Measurements from ENCODE around the gene ARMH4.
"Not testable (repeated sequence)": the region's sequence is repeated elsewhere in the genome, so short reads cannot be mapped to it uniquely, and the experiment has no call there.

The ARMH4 gene

DNA sequence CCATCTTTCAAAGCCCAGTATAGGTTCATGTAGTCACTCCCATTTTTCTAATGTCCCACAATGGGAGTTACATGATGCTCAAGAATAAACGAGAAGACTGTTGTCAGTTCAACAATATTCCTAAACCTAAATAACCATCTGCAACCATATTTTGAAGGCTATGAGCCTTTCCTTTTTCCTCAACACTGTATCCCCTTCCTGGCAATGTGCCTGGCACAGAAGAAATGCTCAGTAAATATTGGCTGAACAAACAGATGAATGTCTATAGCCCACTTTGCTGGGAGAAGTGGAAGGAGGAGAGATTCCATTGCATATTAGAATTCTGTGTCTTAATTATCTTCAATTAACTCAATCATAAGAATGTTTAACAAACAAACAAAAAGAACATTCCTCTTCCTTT, 6.1 kb downstream of the ARMH4 start:
- DNase-seq, result no peak

- DNase-seq, result no peak
Observed at GRCh38 chr14:58143106-58143505, 8.9 kb downstream of the ARMH4 start.

- no peak for DNase-seq
Observed at GRCh38 chr14:58141893-58142292, 10.1 kb downstream of the ARMH4 start.

GRCh38 chr14:58138714-58139482, 13.1 kb downstream of the ARMH4 start:
- no peak for DNase-seq

- DNase-seq, result peak; percentile 3
Observed at GRCh38 chr14:58138031-58138713, 13.8 kb downstream of the ARMH4 start.

DNA sequence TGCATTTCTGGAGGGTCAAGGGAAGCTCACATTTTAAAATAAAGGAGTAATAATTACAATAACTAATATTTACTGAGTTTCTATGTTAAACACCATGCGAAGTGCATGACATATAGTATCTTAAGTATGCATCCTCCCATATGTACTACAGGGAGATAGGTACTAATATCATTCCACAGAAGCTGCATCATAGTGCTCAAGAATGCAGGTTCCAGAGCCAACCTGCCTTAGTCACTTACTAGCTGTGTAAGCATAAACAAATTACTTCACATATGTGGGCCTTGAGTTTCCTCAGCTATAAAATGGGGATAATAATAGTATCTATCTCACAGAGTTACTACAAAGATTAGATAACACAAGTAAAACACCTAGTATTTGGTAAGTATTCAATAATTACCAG, 18.3 kb downstream of the ARMH4 start:
- DNase-seq, result no peak

- DNase-seq, result no peak
Observed at GRCh38 chr14:58131386-58131785, 20.6 kb downstream of the ARMH4 start.

- no peak for DNase-seq
Observed at GRCh38 chr14:58130116-58130782, 21.8 kb downstream of the ARMH4 start.

DNA sequence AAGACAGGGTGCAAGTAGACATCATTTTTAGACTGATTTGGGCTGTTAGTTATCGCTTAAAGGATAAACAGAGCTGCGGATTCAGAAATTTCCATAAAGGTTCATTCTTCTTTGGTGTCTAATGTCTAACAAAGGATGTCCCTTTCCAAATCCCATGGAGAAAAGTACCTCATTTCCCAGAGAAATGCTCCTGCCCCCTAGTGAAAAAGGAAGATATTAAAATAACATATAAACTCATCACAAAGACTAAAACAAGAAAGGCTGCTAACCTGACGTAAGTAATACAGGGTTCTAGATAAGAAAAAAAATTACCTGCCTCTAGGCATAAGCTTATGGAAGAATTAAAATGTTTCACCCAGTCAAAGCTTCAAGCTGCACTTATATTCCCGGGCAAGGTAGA, 22.8 kb downstream of the ARMH4 start:
- no peak for DNase-seq

GRCh38 chr14:58128416-58128815, 23.6 kb downstream of the ARMH4 start:
- no peak for DNase-seq

DNA sequence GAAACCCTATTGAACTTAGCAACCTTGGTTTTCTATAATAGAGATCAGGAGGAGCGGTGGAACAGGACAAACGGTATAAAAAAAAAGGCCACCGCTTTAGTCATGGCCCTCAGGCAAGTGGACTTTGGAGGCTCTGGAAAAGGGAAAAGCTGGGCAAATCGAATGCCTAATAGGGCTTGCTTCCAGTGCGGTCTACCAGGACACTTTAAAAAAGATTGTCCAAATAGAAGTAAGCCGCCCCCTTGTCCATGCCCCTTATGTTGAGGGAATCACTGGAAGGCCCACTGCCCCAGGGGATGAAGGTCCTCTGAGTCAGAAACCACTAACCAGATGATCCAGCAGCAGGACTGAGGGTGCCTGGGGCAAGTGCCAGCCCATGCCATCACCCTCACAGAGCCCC, 29.5 kb downstream of the ARMH4 start:
- not testable (repeated sequence) for DNase-seq

DNA sequence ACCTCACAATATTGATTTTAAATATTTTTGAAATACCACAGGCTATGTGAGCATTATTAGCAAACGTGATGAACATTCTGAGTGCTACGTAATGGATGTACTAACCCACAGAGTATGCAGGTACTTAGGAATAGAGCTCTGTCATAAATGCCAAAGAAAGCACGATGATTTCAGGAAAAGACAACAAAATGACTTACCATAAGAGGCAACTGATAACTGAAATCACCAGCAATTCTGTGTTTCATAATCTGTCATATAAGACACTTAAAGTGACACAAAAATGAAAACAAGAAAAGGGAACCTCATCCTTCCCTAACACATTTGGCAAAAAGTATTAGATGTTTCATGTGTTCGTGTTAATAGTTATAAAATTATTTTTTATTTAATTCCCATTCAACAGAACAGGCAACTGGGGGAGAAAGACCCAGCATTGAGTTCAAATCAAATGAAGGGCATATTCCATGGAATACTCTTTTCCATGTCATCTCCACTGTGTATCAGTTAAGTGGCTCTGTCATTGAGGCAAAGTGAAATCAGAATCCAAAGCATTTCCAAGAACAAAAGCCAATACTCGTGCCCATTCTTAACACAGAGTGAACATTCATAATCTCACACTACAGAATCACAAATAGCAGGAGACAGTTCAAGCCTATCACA, 30.4 kb downstream of the ARMH4 start:
- no peak for DNase-seq

DNA sequence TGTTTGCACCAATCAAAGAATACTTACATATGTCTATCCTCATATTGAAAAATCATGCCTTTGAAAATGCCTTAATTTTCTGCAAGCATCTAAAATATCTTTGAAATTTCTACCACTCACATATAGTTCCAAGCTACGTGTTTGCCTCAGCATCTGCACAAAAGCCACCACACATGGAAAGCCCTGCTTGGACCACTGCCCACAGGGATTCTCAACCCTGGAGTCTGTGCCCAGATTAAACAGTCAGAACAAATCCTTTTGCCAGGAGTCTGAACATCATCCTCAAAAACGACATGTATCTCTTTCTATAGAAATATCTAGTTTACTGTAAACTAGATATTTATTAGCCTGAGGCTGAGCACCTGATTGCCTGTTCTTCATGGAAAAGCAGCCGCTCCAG, 32.6 kb downstream of the ARMH4 start:
- no peak for DNase-seq

DNA sequence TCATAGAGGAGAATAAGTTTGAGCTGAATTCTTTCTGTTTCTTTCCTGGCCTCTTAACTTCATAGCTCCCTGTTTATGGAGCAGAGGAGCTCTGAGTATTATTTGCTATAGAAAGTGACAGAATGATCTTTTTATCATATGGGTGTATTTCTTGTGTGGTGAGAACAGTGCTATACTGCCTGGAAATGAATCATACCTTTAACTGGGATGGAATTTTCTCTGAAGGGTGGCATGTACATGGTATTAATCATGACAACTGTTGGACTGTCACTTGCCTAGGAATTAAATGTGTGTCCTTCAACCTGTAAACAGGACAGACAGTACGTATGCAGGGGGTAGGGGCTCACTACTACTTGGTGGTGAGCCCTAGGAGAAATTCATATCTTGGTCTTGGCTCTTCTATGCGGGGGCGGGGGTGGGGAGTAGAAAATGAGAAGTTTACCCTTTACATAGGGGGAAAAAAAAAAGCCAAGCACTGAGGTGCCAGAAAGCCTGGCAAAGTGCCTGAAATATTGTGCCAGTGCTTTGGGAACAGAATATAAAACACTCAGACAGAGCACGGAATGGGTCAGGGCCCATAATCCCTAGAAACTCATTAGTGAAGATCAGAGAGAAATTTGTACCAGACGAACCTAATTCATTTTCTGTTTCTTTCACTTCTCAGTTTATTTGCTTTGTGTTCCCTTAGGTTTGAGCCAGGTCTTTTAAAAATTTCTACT, 33.8 kb downstream of the ARMH4 start:
- DNase-seq, result no peak

DNA sequence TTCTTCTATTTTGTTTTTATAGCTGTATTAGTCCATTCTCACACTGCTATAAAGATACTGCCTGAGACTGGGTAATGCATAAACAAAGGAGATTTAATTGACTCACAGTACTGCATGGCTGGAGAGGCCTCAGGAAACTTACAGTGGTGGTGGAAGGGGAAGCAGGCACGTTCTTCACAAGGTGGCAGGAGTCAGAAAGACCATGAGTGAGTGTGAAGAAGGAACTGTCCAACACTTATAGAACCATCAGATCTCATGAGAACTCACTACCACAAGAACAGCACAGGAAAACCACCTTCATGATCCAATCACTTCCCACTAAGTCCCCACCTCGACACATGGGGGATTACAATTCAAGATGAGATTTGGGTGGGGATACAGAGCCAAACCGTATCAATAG, 42.3 kb downstream of the ARMH4 start:
- no peak for DNase-seq

DNA sequence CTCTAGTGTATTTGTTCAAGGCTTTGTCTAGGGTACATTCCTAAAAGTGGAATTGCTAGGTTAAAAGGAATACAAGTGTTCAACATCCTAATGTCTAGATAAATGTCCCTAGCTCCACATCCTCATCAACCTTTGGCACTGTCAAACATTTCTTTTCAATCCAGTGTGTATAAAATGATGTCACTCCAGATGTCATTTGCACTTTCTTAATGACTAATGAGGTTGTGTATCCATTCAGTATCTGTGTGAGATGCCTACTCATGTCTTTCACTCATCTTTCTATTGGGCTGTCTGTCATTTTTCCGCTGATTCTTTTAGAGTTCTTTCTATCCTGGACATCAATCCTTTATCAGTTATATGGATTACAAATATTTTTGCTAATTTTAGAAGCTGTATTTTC, 43.3 kb downstream of the ARMH4 start:
- peak; percentile 14 for DNase-seq

- DNase-seq, result peak; percentile 47
Observed at GRCh38 chr14:58107947-58108552, 44.0 kb downstream of the ARMH4 start.

DNA sequence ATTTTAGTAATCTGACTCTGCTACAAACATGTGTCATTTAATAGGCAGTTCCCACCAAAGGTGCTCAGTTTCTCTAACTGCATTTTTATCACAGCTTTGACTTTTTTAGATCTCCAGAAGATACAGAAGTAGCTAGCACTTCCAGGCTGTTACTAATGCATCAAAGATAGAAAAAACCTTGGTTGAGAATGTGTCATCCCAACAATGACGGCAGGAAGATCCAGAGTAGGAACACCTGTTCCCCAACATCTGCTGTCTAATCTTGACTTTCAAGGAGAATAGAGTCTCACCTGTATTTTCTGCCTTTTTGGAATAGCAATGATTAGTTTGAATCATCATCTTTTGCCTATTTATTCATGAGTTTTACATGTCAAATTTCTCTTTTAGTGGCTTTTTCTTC, 45.0 kb downstream of the ARMH4 start:
- DNase-seq, result no peak

DNA sequence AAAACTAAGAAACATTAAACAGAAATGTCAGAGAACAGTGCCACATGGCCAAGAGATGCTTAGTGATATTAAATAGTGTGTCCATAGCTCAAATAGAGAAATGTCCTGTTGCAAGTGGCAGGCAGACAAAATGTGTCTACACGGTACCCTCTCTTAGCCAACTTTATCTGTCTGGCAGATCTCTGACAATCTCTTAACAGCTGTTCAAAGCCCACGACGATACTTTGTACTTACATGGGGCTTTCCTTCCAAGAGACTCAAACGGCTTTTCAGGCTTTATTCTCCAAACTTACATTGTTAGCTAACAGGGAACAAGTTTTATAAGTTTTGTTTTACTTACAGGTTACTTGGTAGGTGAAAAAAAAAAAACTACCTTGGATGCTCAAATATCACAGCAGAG, 45.6 kb downstream of the ARMH4 start:
- no peak for DNase-seq

DNA sequence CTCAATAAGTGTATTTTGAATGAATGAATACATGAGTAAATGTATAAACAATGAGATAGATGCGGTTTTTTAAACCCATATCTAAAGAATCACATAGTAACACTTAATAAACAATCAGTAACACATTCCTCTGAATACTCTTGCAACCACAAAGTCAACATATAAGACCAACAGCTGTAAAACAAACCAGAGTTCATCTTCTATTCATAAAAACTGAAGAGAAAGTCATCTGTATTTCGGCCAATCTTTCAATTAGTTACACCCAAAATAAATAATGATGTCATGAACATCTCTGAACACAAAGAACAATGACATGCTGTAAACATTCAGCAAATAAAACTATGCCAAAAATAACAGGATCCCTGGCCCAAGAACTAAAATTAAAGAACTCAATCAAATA, 47.2 kb downstream of the ARMH4 start:
- DNase-seq, result no peak

- no peak for DNase-seq
Observed at GRCh38 chr14:58100735-58101368, 51.2 kb downstream of the ARMH4 start.

GRCh38 chr14:58099682-58100081, 52.3 kb downstream of the ARMH4 start:
- DNase-seq, result no peak

Measured in activated CD4-positive, alpha-beta T cell treated with anti-CD3 and anti-CD28 coated beads, Interleukin-2, amount 50 U/mL, for 16 hours (primary cell).